Stimulated activated CD8-positive, alpha-beta memory T cell treated with anti-CD3 and anti-CD28 coated beads, Interleukin-7, amount 100 ng/mL, for 1 hour (primary cell): Measurements from ENCODE around the gene SEMA6D.
"Not testable (repeated sequence)": the region's sequence is repeated elsewhere in the genome, so short reads cannot be mapped to it uniquely, and the experiment has no call there.

ENCODE experiments used
- DNase-seq, 2 donors: peaks; one replicate each; pipeline ENCODE4 v3.0.0-alpha.2; 2020; ENCODE audit warnings: low read depth in 2 of 2

Gene SEMA6D

DNA sequence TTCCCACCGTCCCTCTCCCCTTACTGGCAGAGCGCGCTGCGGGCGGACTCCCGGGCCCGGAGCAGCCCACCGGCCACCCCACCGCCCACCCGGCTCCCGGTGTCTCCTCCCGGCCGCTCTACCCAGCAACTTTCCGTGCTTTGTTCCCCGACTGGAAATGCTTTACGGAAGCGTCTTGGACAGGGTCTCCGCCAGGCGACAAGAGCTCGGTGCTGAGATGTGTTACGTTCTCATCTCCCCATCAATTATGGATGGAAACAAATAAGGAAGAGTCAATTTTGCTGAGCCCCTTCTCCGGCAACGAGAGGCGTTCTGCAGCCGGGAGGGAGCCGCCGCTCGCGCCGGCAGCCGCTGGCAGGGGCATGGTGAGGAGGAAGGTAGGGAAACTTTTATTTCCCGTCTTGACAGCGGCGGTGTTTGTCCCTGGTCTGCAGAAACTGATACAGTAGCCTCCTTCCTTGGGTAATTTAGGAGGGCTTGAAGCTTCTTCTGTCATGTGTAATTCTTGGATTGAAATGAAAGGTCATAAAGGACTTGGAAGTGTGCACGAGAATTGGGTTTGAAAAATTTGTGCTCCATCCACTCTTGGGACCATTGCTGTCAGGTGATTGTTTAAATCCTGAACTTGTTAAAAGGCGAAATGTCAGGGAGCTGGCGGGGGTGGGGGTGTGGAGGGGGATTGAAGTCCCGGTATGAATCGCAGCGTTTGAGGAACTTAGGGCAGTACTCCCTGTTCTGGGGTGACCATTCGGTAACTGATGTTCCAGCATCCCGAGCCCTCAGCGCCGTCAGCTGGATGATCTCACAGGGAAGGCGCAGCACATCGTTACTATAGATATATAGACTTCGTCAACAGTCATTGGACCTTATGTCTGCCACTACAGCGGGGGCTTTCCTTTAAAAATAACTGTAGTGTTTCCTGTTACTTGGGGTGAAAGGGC lies 1.5 kb downstream of the SEMA6D start:
- no peak for DNase-seq

DNA sequence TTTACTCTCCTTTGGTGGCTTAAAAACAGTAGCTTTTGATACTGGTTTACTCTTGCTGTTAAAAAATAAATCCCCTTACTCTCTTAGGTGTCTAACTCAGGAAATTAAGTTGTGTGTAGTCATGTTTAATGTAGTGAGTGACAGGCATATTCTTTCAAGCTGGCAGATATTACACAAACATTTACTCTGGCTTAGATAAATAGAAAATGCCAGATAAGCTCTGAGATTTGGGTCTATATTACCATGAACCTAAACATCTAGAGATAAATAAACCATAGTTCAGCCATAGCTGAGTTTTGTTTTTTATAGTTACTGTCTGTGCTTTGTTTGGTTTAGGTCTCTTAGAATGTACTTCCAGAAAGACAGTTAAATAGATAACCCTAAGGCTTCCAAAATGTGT lies 2.4 kb downstream of the SEMA6D start:
- no peak for DNase-seq

- DNase-seq, result no peak
These were observed 3.2 kb downstream of the SEMA6D start for GRCh38 chr15:47720555-47720954.

GRCh38 chr15:47721676-47722075 lies 4.4 kb downstream of the SEMA6D start:
- DNase-seq, result no peak

DNA sequence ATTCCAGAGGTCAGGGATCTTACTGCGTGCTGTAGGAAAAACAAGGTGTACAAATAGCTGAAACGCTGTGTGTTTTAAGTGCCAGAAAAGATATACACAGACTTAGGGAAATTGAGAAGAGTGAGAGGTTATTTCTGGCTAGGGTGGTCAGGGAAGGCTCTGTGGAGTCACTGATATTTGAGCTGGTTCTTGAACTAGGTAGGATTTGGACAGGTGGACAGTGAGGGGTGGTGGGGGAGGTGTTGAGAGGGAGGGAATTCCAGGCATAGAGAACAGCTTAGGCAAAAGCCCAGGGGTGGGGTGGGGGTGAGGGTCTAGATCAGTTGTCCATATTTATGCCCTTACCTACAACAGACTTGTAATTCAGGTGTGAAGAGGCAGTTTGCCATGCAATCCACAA lies 7.0 kb downstream of the SEMA6D start:
- no peak for DNase-seq

DNA sequence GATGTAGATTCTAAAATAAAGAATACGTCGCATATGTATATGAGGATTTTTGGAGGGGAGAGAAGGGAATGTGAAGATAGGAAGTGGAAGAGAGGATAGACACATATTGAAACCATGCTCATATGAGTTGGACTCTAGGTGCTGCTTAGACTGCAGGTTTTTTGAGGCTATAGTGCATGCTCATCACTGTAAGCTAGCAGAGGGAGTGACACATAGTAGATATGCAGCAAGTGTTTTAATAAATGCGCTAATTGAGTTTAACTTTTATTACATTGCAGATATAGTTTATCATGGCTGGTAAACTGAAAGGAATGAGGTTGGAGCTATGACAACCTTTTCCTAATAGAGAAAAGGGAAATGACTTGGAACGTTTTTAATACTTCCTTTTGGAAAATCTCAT lies 7.7 kb downstream of the SEMA6D start:
- DNase-seq, result no peak

DNA sequence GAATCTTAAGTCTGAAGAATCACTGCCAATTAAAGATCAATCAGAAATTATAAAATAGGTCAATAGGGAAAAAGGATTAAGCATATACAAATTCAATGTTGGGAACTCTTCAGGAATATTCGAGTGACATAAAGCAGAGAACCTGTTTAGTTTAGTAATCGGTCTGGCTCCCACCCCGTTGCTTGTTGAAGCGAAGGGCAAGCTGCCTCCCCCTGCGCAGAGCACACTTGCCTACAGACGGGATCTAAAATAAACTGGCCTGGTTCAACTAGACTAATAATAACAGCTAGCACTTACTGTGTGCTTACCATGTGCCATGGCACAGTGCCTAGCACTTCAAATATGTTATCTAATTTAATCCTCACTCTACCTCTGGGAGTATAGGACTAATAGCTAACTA lies 8.6 kb downstream of the SEMA6D start:
- DNase-seq, result no peak

- no peak for DNase-seq
These were observed 9.1 kb downstream of the SEMA6D start for GRCh38 chr15:47726399-47726823.

GRCh38 chr15:47727137-47727536 lies 9.8 kb downstream of the SEMA6D start:
- no peak for DNase-seq

- DNase-seq, result no peak
These were observed 10.4 kb downstream of the SEMA6D start for GRCh38 chr15:47727676-47728075.

- no peak for DNase-seq
These were observed 11.1 kb downstream of the SEMA6D start for GRCh38 chr15:47728426-47728825.

- DNase-seq, result no peak
These were observed 11.6 kb downstream of the SEMA6D start for GRCh38 chr15:47728886-47729285.

DNA sequence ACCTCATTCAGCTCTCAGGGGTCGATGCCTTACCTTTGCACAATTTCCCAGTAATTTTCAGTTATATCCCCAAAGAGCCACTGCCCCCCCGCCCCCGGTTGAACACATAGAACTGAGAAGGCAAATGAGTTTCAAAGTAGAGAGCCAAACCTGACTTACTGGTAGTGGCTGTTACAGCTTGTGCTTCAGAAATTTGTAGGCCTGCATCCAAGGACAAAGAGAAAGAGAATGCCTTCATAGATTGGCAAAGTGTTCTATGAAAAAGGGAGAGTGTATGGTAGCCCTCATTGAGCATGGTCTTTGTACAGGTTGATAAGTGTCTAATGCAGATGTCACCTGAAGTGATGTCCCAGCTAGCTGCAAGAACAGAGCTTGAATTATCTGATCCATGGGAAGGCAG lies 13.9 kb downstream of the SEMA6D start:
- no peak for DNase-seq

DNA sequence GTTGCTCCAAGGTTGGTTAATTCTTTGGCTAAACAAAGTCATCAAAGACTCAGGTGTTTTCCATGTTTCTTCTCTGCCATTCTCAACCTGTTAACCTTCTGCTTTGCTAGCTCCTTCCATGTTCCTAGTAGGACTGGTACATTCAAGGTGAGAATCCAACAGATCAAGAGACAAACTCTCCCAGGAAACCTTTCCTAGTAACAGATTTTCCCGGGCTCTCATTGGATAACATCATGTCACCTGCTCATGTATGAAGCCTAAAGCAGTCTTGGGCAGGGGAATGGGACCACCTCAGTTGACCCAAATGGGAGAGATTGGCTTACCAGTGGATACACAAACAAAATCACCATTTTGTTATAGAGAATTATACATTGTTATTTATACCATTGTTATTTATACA lies 14.9 kb downstream of the SEMA6D start:
- no peak for DNase-seq

DNA sequence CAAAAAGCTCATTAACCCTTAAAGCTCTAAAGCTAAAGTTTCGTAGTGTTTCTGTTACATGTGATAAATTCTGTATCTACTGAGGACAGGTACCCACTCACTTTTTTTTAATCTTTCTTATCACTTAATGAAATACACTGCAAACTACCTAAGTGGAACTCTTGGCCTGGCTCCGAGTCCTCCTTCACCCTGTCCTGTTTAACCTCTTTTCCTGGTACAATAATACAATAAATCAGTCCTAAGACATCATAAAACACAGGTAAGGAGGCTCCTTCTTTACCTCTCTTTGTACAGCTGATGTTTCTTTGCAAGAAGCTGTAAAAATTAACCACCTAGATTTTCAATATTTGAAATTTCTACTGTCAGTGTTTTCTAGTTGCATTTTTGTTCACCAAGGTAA lies 15.8 kb downstream of the SEMA6D start:
- no peak for DNase-seq

- DNase-seq, result no peak
These were observed 19.0 kb downstream of the SEMA6D start for GRCh38 chr15:47736143-47736786.

DNA sequence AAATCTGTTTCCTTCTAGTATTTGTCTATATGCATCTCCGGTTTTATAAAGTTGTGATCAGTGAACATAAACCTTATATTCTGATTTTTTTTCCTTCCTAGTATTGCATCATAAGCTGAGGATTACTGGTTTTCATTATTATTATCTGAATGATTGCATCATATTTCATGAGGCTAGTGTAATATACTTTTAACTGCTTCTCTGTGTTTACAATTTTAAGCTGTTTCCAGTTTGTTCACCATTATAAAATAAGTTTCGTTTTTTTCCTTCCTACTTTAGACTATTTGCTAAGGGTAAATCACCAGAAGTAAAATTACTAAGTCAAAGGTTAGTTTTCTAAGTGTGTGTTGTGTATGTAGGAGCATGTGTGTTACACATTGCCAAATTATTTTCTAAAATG lies 20.2 kb downstream of the SEMA6D start:
- DNase-seq, result no peak

GRCh38 chr15:47738144-47738825 lies 21.0 kb downstream of the SEMA6D start:
- DNase-seq, result not testable (repeated sequence)

DNA sequence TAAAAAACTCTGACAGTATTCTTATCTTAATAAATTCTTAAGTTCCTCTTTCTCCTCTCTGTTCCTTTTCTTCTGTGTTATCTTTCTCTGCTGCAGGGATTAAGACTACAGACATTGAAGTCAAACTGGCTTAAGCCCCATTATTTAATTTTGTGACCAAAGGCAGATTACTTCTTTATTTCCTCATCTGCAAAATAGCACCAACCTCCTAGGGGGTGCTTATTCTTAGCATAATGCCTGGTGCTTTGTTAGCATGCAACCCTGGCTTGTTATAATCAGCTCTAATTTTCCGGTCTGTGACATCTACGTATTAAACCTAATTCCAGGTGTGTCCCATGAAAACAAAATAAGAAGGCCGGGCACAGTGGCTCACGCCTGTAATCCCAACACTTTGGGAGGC lies 23.8 kb downstream of the SEMA6D start:
- no peak for DNase-seq

- no peak for DNase-seq
These were observed 24.6 kb downstream of the SEMA6D start for GRCh38 chr15:47741907-47742306.

DNA sequence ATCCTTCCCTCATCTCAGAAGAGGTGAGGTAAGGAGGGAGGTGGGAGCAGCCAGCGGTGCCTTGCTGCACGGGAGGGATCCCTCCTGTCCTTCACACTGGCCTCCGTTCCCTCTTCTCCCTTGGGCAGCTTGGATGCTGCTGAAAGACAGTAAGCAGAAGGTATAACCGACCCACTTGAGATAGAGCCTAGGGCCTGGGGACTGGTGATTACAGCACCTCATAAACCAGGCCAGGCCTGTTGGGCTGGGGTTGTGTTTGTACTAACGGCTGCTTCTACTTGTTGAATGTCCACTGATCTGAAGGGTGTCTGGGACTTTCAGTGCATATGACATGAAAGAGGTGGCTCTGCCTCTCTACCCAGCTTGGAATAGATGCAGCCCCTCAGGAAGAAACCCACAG lies 25.0 kb downstream of the SEMA6D start:
- no peak for DNase-seq

GRCh38 chr15:47742742-47743141 lies 25.4 kb downstream of the SEMA6D start:
- DNase-seq, result no peak

GRCh38 chr15:47743385-47743784 lies 26.1 kb downstream of the SEMA6D start:
- DNase-seq, result no peak
